ENCODE results near the gene PANK1. TPM values are rescaled to one million over a fixed set of nuclear protein-coding genes. Genes with fewer than 3 reads are reported as not detected.

PANK1 gene
- total and polyA plus RNA-seq, 9 of the 15 experiments (the other 6 are each of a cell fraction or from before 2014, with no cell fraction given): 1.7 to 10.7 (median 6.5) TPM

DNA sequence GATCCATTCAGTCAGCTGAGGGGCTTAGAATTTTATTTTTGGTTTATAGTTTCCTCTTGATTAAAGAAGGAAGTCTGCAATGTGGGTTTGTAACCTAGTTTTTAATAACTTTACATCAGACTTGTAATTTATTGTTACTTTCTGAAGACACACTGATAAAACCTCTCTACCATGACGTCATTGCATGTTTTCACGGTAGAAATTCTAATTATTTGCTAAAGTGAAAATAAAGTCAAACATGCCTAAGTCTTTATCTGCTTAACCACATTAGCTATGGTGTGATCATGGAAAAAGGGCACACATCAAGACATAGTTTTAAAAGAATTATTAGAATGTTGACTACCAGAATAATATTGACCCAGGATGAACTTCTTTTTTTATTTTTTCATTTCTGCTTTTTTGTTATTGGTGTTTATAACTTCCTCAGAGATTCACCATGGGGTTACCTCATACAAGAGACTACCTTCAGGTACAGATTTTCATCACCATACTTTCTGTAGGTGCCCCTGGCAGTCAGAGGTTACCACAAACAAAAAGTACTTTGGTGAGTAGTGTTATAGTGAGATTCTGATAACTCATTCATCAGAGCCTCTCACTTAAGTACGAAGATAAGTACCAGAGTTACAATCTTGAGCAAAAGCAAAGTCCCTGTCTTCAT is 7.0 kb upstream of the PANK1 start:
- Histone ChIP-seq H3K79me2 (ENCODE audit: control insufficient read depth, insufficient read depth, low read length) (no peaks in the 10 kb centered on the region), H3K4me2 (ENCODE audit: insufficient read depth, low read length) (no peak overlapping the region), H3K27ac (ENCODE audit: extremely low read depth, low read depth, low read length) (no peak overlapping the region), H3K4me1 (replicated peaks in 1 of 2; ENCODE audit: control insufficient read depth in 2 of 2, insufficient read depth in 2 of 2, low read length in 2 of 2) (peaks cover 0 to 15% of the 10 kb centered on the region in 2 experiments; a peak in 1 of 5 replicates), H3K9ac (ENCODE audit: insufficient read depth in 1 of 2, low read depth in 2 of 2, low read length in 2 of 2) (no peak overlapping the region), H3K9me3 (replicated peaks; ENCODE audit: control insufficient read depth, insufficient read depth, low read depth, low read length) (no peaks in the 10 kb centered on the region), H3K4me3 (no peak overlapping the region), H3K9me1 (ENCODE audit: control insufficient read depth, insufficient read depth, low read length) (no peaks in the 10 kb centered on the region), H2AFZ (ENCODE audit: low read depth, low read length) (peak overlapping the region; percentile 61; the same call in 1 of the 2 replicates), H4K20me1 (replicated peaks; ENCODE audit: control insufficient read depth, insufficient read depth, low read length) (no peaks in the 10 kb centered on the region), H3K36me3 (ENCODE audit: control insufficient read depth, insufficient read depth, low read length) (no peaks in the 10 kb centered on the region), H3K27me3 (ENCODE audit: control insufficient read depth in 2 of 2, insufficient read depth in 2 of 2, low read length in 2 of 2) (no peaks in the 10 kb centered on the region)
- ChIA-PET POLR2A (no interaction called here), CTCF (ENCODE audit: low intra/inter-chr PET ratio) (no interaction called here)
- BruUV-seq (replicated peaks): no TSS peak
- intact Hi-C loops (cut with micrococcal nuclease): no loop called here
- TF ChIP-seq, protein P1, sequence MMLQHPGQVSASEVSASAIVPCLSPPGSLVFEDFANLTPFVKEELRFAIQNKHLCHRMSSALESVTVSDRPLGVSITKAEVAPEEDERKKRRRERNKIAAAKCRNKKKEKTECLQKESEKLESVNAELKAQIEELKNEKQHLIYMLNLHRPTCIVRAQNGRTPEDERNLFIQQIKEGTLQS (IDR thresholded peaks at IDR 0.05): peak; percentile 67
- TF ChIP-seq, protein P1 (CRISPR knock-in tag; conservative IDR thresholded peaks at IDR 0.05): no peak
- TF ChIP-seq ZNF282 (CRISPR knock-in tag; IDR thresholded peaks at IDR 0.05): no peak
- peak; percentile 56; the same call in 1 of the 2 replicates for TF ChIP-seq ATF7 (IDR thresholded peaks at IDR 0.05)
- FAIRE-seq (no peak), DNase-seq (ENCODE audit: extremely low read depth in 1 of 4, low spot score in 3 of 4) (no peak), ATAC-seq (no peak)
- in situ Hi-C loops (cut with MboI): no loop called here
- WGBS (ENCODE audit: insufficient coverage, low coverage, missing lambda C conversion rate): 20% methylated on average over 3 of the region's 3 CpGs
